NCI-H1417 (cell line): ENCODE data around the gene PYGB.

Source experiments
- DNase-seq, 3 experiments: peaks; one replicate each; lab custom pipeline; 2025; lab: John Stamatoyannopoulos, UW

Gene PYGB

GRCh38 chr20:25216199-25216945, 31.5 kb upstream of the PYGB start:
- DNase-seq, result no peak

GRCh38 chr20:25217161-25218108, 30.4 kb upstream of the PYGB start:
- DNase-seq, result no peak

- DNase-seq, result no peak
Observed at GRCh38 chr20:25218109-25218486, 29.8 kb upstream of the PYGB start.

GRCh38 chr20:25218492-25218891, 29.4 kb upstream of the PYGB start:
- no peak for DNase-seq

- DNase-seq, result no peak
Observed at GRCh38 chr20:25219365-25219764, 28.5 kb upstream of the PYGB start.

- peak in 1 of 3 experiments; percentile 9 for DNase-seq
Observed at GRCh38 chr20:25220021-25220730, 27.7 kb upstream of the PYGB start.

- DNase-seq, result peak in 1 of 3 experiments; percentile 17
Observed at GRCh38 chr20:25220810-25221591, 26.9 kb upstream of the PYGB start.

- no peak for DNase-seq
Observed at GRCh38 chr20:25221592-25222460, 26.1 kb upstream of the PYGB start.

GRCh38 chr20:25222461-25223178, 25.3 kb upstream of the PYGB start:
- DNase-seq, result no peak

GRCh38 chr20:25223179-25223661, 24.7 kb upstream of the PYGB start:
- no peak for DNase-seq

- no peak for DNase-seq
Observed at GRCh38 chr20:25223765-25224720, 23.8 kb upstream of the PYGB start.

GRCh38 chr20:25224941-25225340, 22.9 kb upstream of the PYGB start:
- DNase-seq, result no peak

GRCh38 chr20:25225642-25226432, 22.0 kb upstream of the PYGB start:
- no peak for DNase-seq

GRCh38 chr20:25226433-25227316, 21.2 kb upstream of the PYGB start:
- no peak for DNase-seq

- no peak for DNase-seq
Observed at GRCh38 chr20:25227317-25227831, 20.5 kb upstream of the PYGB start.

GRCh38 chr20:25229486-25230165, 18.3 kb upstream of the PYGB start:
- no peak for DNase-seq
